GM12892 (cell line): ENCODE results near the gene ARSB.

Source experiments
- POLR2A ChIP-seq: IDR thresholded peaks from 2 replicates; pipeline ENCODE4 v1.6.1; 2011; ENCODE audit warnings: low read depth, low read length, control low read depth
- POLR2AphosphoS5 ChIP-seq: IDR thresholded peaks from 2 replicates; pipeline ENCODE4 v1.6.1; 2011; ENCODE audit warnings: low read depth, low read length, control low read depth
- TAF1 ChIP-seq: IDR thresholded peaks from 2 replicates; pipeline ENCODE4 v1.6.1; 2011; ENCODE audit warnings: low read depth, mild to moderate bottlenecking, control low read depth, low read length, borderline replicate concordance

GRCh38 chr5:78907255-78907891, 77.7 kb downstream of the ARSB start:
- TF ChIP-seq POLR2A (no peak), POLR2AphosphoS5 (no peak), TAF1 (no peak)
